Right ventricle myocardium inferior (tissue), 1 donor: ENCODE results near the gene MAPK10. TPM values are rescaled to one million over a fixed set of nuclear protein-coding genes. Genes with fewer than 3 reads are reported as not detected.
"Not testable (repeated sequence)": the region's sequence is repeated elsewhere in the genome, so short reads cannot be mapped to it uniquely, and the experiment has no call there.

Source experiments
- ATAC-seq: fragments of 200-7000 bp; cut with Tn5 transposase; one replicate; pipeline ENCODE4 v1.9.1; 2020; ENCODE audit warnings: mild to moderate bottlenecking, moderate library complexity
- DNase-seq: peaks from one replicate; pipeline ENCODE4 v3.0.0; 2021; ENCODE audit errors: missing footprints
- intact Hi-C: fragments of 100-400 bp; cut with DNase I; formaldehyde crosslinking; loops from one replicate; pipeline ENCODE4 v1.11.0; 2022
- total RNA-seq: library from RNA; stranded (reverse); fragmentation: NEBNext Ultra II Directional; extraction: Animal tissue kit (Norgen Biotek cat#: 25700); gene quantifications from one replicate; pipeline ENCODE4 v1.2.1, GENCODE V29; 2021
- donor health status: DM: no; HTN: yes; CAD: no; lungs with severe emphysema.

Gene MAPK10
- total RNA-seq, 1 donor from 2014 or later, result 4.1 TPM

DNA sequence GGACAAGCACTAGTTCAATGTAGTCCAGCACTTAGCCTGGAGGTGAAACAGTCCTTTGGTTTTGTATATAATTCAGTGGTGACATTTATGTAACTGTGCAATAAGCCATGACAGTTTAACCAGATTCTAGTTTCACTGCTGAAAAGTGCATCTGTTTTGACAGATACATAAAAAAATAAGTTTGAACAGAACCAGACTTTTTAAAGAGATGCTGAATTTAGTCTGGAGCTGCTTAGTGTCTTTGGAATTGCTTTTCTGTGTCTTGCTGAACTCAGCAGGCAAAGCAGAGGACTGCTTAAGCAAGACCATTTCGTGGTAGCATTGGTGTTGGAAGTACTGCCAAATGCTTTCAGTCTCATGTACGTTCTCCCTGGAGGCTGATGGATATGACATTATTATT lies 393.5 kb downstream of the MAPK10 start:
- intact Hi-C loops, result loop anchor here (2.0 to 5.0 kb wide), 4 partner anchors 170 to 884 kb away; no protein-coding TSS in a partner anchor
- ATAC-seq (no peak), DNase-seq (no peak)

DNA sequence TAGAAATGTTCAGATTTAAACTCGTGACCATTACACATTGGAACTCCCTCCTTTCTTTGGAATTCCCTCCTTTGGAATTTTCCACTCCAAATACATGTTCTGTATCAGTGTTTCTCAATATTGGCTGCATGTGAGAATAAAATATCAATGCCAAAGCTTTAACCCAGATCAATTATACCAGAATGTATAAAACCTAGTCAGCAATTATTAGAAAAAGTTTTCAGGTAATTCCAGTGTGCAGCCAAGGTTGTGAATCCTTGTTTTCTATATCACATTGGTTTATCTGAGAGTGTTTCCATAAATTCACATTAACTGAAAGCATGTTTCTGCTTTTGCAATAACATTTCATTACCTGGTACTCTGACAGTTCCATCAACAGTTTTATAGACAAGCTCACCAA lies 394.3 kb downstream of the MAPK10 start:
- intact Hi-C loops, result loop anchor here (5.0 kb wide), 3 partner anchors 208 to 883 kb away; no protein-coding TSS in a partner anchor
- DNase-seq, result no peak
- ATAC-seq, result no peak

DNA sequence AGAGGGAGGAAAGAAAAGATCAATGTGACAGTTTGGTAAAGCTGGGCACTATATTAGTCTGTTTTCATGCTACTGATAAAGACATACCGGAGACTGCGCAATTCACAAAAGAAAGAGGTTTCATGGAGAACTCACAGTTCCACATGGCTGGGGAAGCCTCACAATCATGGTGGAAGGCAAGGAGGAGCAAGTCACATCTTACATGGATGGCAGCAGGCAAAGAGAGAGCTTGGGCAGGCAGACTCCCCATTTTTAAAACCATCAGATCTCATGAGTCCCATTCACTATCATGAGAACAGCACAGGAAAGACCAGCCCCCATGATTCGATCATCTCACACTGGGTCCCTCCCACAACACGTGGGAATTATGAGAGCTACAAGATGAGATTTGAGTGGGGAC lies 394.8 kb downstream of the MAPK10 start:
- ATAC-seq, DNase-seq: not testable (repeated sequence)
- intact Hi-C loops, result loop anchor here (5.0 kb wide), 3 partner anchors 208 to 883 kb away; no protein-coding TSS in a partner anchor

DNA sequence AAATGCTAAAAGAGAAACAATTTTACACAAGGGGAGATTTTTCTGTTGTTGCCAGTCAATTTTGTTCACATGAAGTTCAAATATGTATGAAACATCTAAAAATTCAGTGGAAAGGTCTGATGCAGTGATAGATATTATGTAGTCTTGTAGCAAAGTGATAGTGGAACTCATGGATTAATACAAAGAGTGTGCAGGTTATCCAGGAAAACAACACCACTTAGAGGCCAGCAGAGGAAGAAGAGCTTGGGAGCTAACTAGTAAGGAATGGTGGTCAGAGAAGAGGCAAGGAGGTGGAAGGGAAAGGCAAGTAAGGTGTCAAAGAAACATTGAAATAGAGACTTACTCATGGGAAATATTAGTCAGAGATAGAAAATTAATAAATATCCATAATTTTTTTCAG lies 395.6 kb downstream of the MAPK10 start:
- intact Hi-C loops, result no loop called here
- DNase-seq (no peak), ATAC-seq (no peak)

DNA sequence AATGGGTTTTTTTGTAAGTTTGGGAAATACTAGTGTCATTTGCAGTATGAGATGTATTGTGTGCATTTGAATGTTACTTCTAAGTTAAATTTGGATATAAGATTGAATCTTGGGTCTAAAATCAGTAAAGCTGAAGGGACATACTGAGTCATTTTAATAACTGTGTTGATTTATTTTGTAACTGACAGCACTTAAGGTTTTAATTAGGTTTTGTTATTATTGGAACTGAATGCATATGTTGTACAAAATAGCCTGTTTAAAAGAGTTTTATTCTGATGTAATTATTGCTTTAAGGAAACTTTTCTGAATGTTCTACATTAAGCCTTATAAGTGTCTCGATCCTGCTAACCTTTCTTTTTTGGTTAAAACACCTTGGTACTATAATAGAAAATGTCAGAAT lies 396.6 kb downstream of the MAPK10 start:
- no peak for ATAC-seq
- no peak for DNase-seq
- intact Hi-C loops, result no loop called here

DNA sequence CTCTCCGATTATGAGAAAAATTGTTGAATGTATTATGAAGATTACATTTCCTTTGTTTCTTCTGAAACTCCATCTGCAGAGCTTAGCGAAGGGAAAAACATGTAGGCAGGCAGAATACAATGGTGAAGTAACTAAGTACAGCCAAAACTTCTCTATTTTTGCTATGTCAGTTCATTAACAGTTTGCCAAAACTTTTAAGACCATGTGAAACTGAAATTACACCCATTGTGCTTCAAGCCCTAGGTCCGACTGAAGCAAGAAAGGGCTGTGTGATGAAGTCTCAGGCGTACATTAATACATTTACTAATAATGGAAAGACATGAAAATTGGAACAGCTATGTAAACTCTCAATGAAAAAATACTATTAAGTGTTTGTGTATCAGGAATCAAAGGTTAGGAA lies 398.0 kb downstream of the MAPK10 start:
- intact Hi-C loops, result no loop called here
- no peak for DNase-seq
- no peak for ATAC-seq

DNA sequence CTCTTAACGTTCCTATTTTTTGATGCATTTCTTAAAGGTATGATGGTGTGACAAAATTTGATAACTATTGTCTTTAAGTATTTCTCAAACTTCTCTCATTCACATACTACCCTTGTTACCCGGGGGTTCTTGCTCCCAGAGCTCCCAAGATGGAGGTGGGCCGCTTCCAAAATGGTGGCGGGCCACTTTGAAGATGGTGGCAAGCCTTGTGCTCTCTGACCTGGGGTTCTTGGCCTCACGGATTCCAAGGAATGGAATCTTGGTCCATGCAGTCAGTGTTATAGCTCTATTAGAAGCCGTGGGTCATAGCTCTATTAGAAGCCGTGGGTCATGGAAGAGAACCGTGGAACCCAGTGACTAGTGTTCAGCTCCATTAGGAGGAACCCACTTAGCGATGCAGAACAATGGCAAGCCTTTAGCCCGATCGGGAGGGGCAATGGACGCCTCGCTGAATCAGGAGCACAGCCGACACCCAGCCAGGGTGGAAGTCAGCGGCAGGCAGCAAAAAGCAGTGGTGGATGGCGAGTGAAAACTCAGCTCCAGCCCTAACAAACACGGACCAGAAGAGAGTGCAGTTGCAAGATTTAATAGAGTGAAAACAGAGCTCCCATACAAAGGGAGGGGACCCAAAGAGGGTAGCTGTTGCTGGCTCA lies 403.4 kb downstream of the MAPK10 start:
- DNase-seq (no peak), ATAC-seq (no peak)
- intact Hi-C loops, result no loop called here

DNA sequence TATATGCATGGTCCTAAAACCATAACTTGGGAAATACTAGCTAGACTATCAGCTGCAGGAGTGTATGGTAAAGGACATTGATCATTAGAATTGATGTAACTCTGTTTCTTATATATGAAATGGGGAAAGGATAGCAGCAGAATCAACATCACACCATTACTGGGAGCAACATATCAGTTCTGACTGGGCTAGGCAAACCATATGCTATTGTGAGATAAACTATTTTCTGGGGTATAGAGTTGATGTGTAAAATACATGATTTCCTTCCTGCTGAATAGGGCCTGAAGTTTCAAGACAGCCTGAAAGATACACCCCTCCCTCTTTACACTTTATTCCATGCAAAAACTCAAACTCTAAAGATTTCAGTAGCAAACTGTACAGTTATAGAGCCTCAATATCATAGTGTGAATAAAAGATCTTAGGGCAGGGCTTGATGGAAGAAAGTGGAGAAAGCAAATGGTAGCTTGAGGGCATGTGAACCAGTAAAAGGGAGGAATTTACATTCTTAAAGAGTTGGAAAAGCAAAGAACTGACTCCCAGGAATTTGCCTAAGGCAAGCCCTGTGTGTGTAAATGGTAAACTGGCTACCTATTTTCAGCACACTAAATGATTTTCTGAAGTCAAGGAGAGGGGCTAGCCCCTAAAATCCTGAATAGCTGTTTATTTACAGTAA lies 404.1 kb downstream of the MAPK10 start:
- intact Hi-C loops, result no loop called here
- no peak for ATAC-seq
- DNase-seq, result no peak

DNA sequence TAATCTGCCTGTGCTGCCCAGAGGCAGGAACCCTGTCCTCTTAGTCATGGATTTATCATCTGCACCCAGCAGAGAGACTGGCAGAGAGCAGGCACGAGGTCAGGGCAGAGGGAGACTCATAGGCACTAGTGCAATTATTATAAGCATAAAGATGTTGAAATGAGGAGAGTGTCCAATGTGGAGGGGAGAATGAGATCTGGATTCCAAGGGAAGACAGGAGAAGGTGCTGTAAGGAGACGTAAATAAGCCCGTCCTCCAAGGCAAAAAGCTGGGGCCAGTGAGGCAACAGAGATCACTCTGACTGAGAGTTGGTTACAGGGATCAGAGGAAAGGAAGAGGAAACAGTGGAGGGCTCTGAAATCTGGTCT lies 406.2 kb downstream of the MAPK10 start:
- DNase-seq, result no peak
- no peak for ATAC-seq
- intact Hi-C loops, result no loop called here

DNA sequence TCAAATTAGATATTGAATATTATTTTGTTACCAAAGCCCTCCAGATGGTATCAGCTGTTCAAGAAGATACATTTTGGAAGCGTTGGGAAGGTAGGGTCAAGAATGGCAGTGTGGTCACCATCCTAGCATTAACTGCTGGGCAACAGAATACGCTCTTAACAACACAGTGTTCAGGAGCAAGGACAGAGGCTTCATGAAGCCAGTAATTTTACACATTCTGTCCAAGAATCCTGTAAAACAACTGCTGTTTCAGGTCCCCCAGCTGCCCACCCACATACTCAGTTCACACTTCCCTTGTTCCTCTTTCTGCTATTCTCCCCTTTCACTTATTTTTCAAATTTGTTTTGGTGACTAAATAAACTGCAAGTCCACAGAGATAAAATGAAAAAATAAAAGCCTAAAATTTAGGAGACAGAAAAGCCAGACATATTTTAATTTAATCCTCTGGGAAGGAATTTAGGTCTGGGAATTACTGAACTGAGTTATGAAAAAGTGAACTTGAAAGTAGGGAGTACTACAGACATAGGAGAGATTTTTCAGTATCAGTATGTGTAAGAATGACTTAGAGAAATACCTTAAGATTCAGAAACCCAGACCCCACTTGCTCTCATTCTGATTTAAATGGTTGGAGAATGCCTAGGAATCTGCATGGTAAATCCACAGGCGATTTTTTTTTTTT lies 406.7 kb downstream of the MAPK10 start:
- DNase-seq, result no peak
- intact Hi-C loops, result no loop called here
- ATAC-seq, result no peak

DNA sequence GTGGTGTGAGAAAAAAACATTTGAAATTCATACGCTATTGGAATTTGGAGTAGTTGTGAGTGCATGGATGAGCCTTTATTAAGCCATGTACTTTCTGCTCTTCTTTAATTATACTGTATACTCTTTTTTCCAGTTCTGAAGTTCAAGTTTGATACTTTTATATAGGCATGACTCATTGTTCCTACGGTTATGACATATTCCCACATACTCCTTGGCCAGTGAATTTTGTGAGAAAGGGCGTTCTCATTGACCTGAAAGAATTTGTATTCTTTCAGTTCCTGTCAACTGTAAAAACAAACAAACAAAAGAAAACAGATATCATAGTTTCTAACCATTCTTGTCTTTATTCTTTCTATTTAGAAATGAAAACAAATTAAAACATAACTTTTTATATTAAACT lies 407.3 kb downstream of the MAPK10 start:
- DNase-seq, result no peak
- intact Hi-C loops, result no loop called here
- ATAC-seq, result no peak

DNA sequence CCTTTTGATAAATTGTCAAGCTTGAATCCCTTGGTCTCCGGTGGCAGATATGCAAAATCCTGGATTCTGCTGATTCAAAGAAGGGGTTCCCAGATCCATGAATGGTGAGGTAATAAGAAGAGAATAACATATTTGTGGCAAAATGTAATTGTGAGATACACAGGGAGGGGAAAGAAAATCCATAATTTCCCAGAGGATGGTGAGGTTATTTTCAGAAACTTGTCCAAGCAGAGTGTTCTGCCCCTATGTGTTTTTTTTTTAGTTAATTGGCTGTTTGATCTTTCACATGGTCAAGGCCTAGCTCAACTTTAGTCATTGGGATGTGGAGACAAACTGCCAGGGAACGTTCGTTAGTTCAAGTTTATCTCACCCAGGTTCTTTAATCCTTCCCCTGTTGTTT lies 408.8 kb downstream of the MAPK10 start:
- DNase-seq (no peak), ATAC-seq (no peak)
- intact Hi-C loops, result no loop called here

DNA sequence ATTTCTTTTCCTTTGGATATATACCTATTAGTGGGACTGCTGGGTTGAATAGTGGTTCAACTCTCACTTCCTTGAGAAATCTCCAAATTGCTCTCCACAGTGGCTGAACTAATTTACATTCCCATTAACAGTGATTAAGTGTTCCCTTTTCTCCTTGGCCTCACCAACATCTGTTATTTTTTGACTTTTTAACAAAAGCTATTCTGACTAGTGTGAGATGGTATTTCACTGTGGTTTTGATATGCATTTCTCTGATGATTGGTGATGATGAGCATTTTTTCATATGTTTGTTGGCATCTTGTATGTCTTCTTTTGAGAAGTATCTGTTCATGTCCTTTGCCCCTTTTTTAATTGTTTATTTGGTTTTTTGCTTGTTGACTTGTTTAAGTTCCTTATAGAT lies 413.0 kb downstream of the MAPK10 start:
- intact Hi-C loops, result no loop called here
- ATAC-seq, result no peak
- no peak for DNase-seq

DNA sequence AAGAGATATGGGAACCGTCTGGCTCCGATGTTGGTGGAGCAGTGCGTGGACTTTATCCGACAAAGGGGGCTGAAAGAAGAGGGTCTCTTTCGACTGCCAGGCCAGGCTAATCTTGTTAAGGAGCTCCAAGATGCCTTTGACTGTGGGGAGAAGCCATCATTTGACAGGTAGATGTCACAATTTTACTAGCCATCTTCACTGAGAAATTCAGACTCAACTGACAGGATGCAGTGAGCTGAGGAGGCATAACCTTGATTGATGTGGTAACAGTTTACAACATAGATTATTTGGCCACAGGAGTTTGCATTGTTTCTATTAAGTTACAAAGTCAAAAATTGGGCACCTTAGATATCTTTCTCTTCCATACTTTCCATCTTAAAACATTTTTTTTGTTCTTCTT lies 417.7 kb downstream of the MAPK10 start:
- no peak for DNase-seq
- no peak for ATAC-seq
- intact Hi-C loops, result no loop called here

DNA sequence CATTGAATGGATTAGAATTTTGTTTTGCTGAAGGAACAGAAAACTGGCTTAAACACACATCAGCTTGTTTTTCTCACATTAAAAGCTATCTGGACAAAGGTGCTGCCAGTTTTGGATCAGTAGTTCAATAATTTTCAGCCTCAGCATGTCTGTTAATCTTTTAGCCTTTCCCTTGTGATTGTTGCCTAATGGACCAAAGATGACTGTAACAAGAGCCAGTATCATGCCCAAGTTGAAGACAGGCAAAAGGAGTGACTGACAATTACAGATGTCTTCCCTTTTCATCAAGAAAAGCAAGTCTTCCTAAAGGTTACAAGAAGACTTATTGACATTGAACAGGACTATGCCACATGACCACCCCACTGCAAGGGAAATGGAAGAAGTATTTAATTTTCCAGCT lies 419.7 kb downstream of the MAPK10 start:
- no peak for DNase-seq
- intact Hi-C loops, result no loop called here
- ATAC-seq, result no peak

Other genes starting within 250 kb of the MAPK10 start
- gene PTPN13, start 234.3 kb upstream of the MAPK10 start, total RNA-seq, result 4.5 TPM